ENCODE results near the gene SMC3.

The SMC3 gene

GRCh38 chr10:110544958-110545537, 22.4 kb upstream of the SMC3 start:
- no peak for DNase-seq (ENCODE audit: low read depth, low spot score)

- no peak for DNase-seq (ENCODE audit: low read depth, low spot score)
Measured at GRCh38 chr10:110546077-110546476, 21.4 kb upstream of the SMC3 start.

GRCh38 chr10:110546499-110547110, 20.9 kb upstream of the SMC3 start:
- no peak for DNase-seq (ENCODE audit: low read depth, low spot score)

GRCh38 chr10:110547139-110547761, 20.2 kb upstream of the SMC3 start:
- DNase-seq (ENCODE audit: low read depth, low spot score) = no peak

- DNase-seq (ENCODE audit: low read depth, low spot score) = no peak
Measured at GRCh38 chr10:110548002-110548401, 19.5 kb upstream of the SMC3 start.

GRCh38 chr10:110549211-110549610, 18.3 kb upstream of the SMC3 start:
- no peak for DNase-seq (ENCODE audit: low read depth, low spot score)

- DNase-seq (ENCODE audit: low read depth, low spot score) = no peak
Measured at GRCh38 chr10:110553905-110554304, 13.6 kb upstream of the SMC3 start.

- DNase-seq (ENCODE audit: low read depth, low spot score) = no peak
Measured at GRCh38 chr10:110556296-110556695, 11.2 kb upstream of the SMC3 start.

- DNase-seq (ENCODE audit: low read depth, low spot score) = peak; percentile 50
Measured at GRCh38 chr10:110556969-110557601, 10.4 kb upstream of the SMC3 start.

GRCh38 chr10:110558041-110558440, 9.5 kb upstream of the SMC3 start:
- DNase-seq (ENCODE audit: low read depth, low spot score) = no peak

GRCh38 chr10:110560012-110560411, 7.5 kb upstream of the SMC3 start:
- no peak for DNase-seq (ENCODE audit: low read depth, low spot score)

GRCh38 chr10:110561292-110561691, 6.2 kb upstream of the SMC3 start:
- DNase-seq (ENCODE audit: low read depth, low spot score) = no peak

- DNase-seq (ENCODE audit: low read depth, low spot score) = no peak
Measured at GRCh38 chr10:110562348-110562747, 5.1 kb upstream of the SMC3 start.

- DNase-seq (ENCODE audit: low read depth, low spot score) = no peak
Measured at GRCh38 chr10:110563132-110563531, 4.4 kb upstream of the SMC3 start.

GRCh38 chr10:110566472-110567200, 859 bp upstream of the SMC3 start:
- no peak for DNase-seq (ENCODE audit: low read depth, low spot score)

GRCh38 chr10:110568055-110568735, 700 bp downstream of the SMC3 start:
- DNase-seq (ENCODE audit: low read depth, low spot score) = peak; percentile 21

GRCh38 chr10:110569122-110569521, 1.6 kb downstream of the SMC3 start:
- DNase-seq (ENCODE audit: low read depth, low spot score) = no peak

GRCh38 chr10:110569736-110570135, 2.2 kb downstream of the SMC3 start:
- DNase-seq (ENCODE audit: low read depth, low spot score) = no peak

- DNase-seq (ENCODE audit: low read depth, low spot score) = no peak
Measured at GRCh38 chr10:110571093-110571743, 3.7 kb downstream of the SMC3 start.

GRCh38 chr10:110572862-110573261, 5.4 kb downstream of the SMC3 start:
- no peak for DNase-seq (ENCODE audit: low read depth, low spot score)

GRCh38 chr10:110574420-110574819, 6.9 kb downstream of the SMC3 start:
- DNase-seq (ENCODE audit: low read depth, low spot score) = no peak
